Liver (tissue), 9 donors: ENCODE results near the gene ERBIN. TPM values are rescaled to one million over a fixed set of nuclear protein-coding genes. Genes with fewer than 3 reads are reported as not detected.

Experiments used
- DNase-seq: peaks from one replicate; pipeline ENCODE4 v3.0.0-alpha.2; 2017; ENCODE audit warnings: low spot score
- H3K27ac ChIP-seq, 2 donors: one replicate each; pipeline ENCODE4 v1.7.0; 2013; ENCODE audit warnings: inconsistent platforms in 2 of 2, low read length in 2 of 2, control low read depth in 1 of 2, low read depth in 1 of 2, mild to moderate bottlenecking in 1 of 2
- H3K27me3 ChIP-seq, 4 donors: one replicate each; pipeline versions ENCODE4 v1.6.1 to v1.7.0; 2013; ENCODE audit warnings: low read length in 3 of 4, inconsistent platforms in 1 of 4, mild to moderate bottlenecking in 1 of 4, moderate library complexity in 1 of 4; ENCODE audit not compliant: control insufficient read depth in 4 of 4, insufficient read depth in 4 of 4
- H3K36me3 ChIP-seq, 4 donors: one replicate each; pipeline versions ENCODE4 v1.6.1 to v1.7.0; 2013; ENCODE audit warnings: low read length in 3 of 4, mild to moderate bottlenecking in 3 of 4, low read depth in 1 of 4, moderate library complexity in 1 of 4; ENCODE audit not compliant: control insufficient read depth in 4 of 4, insufficient read depth in 3 of 4
- H3K4me1 ChIP-seq, 4 donors: one replicate each; pipeline versions ENCODE4 v1.6.1 to v1.7.0; 2013; ENCODE audit warnings: low read length in 3 of 4, mild to moderate bottlenecking in 3 of 4, moderate library complexity in 1 of 4; ENCODE audit not compliant: control insufficient read depth in 4 of 4, insufficient read depth in 4 of 4
- H3K4me3 ChIP-seq, 3 donors: one replicate each; pipeline versions ENCODE4 v1.6.1 to v1.7.0; 2013; ENCODE audit warnings: low read length in 3 of 3, control low read depth in 1 of 3, low read depth in 1 of 3, mild to moderate bottlenecking in 1 of 3
- H3K9ac ChIP-seq, 2 donors: one replicate each; pipeline ENCODE4 v1.7.0; 2013; ENCODE audit warnings: low read length in 2 of 2, mild to moderate bottlenecking in 2 of 2, moderate library complexity in 2 of 2, control low read depth in 1 of 2, low read depth in 1 of 2
- H3K9me3 ChIP-seq, 4 donors: one replicate each; pipeline versions ENCODE4 v1.6.1 to v1.7.0; 2013; ENCODE audit warnings: low read length in 3 of 4; ENCODE audit not compliant: control insufficient read depth in 4 of 4
- ATF3 ChIP-seq: IDR thresholded peaks from 2 replicates; pipeline ENCODE4 v1.6.1; 2016; ENCODE audit warnings: antibody characterized with exemption
- CTCF ChIP-seq: fragments of 150-350 bp; IDR thresholded peaks from 2 replicates; pipeline ENCODE4 v1.5.1; 2017; ENCODE audit warnings: improper control_type of control experiment, low read depth, low read length; ENCODE audit not compliant: missing input control
- EGR1 ChIP-seq, 2 donors: IDR thresholded peaks; 2 replicates each; pipeline ENCODE4 v1.6.1; 2016 to 2018; ENCODE audit warnings: antibody characterized with exemption in 2 of 2, low read depth in 2 of 2
- FOXA1 ChIP-seq: IDR thresholded peaks from 2 replicates; pipeline ENCODE4 v1.6.1; 2016; ENCODE audit warnings: antibody characterized with exemption
- FOXA2 ChIP-seq: IDR thresholded peaks from 2 replicates; pipeline ENCODE4 v1.6.1; 2016; ENCODE audit warnings: antibody characterized with exemption
- HNF4A ChIP-seq, 2 donors: conservative IDR thresholded peaks; 2 replicates each; pipeline ENCODE4 v1.6.1; 2016; ENCODE audit warnings: antibody characterized with exemption in 2 of 2, mild to moderate bottlenecking in 2 of 2
- HNF4G ChIP-seq: IDR thresholded peaks from 2 replicates; pipeline ENCODE4 v1.6.1; 2016; ENCODE audit warnings: antibody characterized with exemption
- NR2F2 ChIP-seq: IDR thresholded peaks from 2 replicates; pipeline ENCODE4 v1.6.1; 2016; ENCODE audit warnings: antibody characterized with exemption
- RAD21 ChIP-seq, 2 donors: IDR thresholded peaks; 2 replicates each; pipeline ENCODE4 v1.6.1; 2016; ENCODE audit warnings: antibody characterized with exemption in 2 of 2, mild to moderate bottlenecking in 2 of 2
- REST ChIP-seq: IDR thresholded peaks from 2 replicates; pipeline ENCODE4 v1.6.1; 2016; ENCODE audit warnings: antibody characterized with exemption, mild to moderate bottlenecking
- RXRA ChIP-seq, 2 donors: IDR thresholded peaks; 2 replicates each; pipeline ENCODE4 v1.6.1; 2017 to 2018; ENCODE audit warnings: antibody characterized with exemption in 2 of 2, mild to moderate bottlenecking in 1 of 2
- SP1 ChIP-seq: IDR thresholded peaks from 2 replicates; pipeline ENCODE4 v1.6.1; 2018; ENCODE audit warnings: antibody characterized with exemption, mild to moderate bottlenecking
- TAF1 ChIP-seq: conservative IDR thresholded peaks from 2 replicates; pipeline ENCODE4 v1.6.1; 2016; ENCODE audit warnings: antibody characterized with exemption, mild to moderate bottlenecking
- YY1 ChIP-seq: IDR thresholded peaks from 2 replicates; pipeline ENCODE4 v1.6.1; 2016; ENCODE audit warnings: antibody characterized with exemption, mild to moderate bottlenecking
- WGBS: extraction: QIAGEN DNeasy Blood & Tissue Kit; methylation state at CpG from one replicate; pipeline ENCODE4 v1.1.7; 2013; 5-methylcytosine and 5-hydroxymethylcytosine counted together
- polyA plus RNA-seq, 2 donors: library from polyadenylated mRNA; stranded (reverse) in 1 of 2; unstranded in 1 of 2; fragments of 200-250 nt in 1 of 2; fragments of >200 nt in 1 of 2; fragmentation: Nextera tagmentation in 1 of 2; extraction: Ambion mirVana in 1 of 2; gene quantifications; one replicate each; pipeline versions ENCODE4 v1.2.1 to v1.2.3, GENCODE V29; 2013 to 2015
- total RNA-seq, 2 donors: library from RNA; depleted of rRNA; stranded (reverse); fragments of >200 nt; gene quantifications; one replicate each; pipeline ENCODE4 v1.2.3, GENCODE V29; 2014
- donor health status: healthy.
- donor health status: healthy.
- donor health status: healthy.
- donor health status: healthy.
- donor health status: healthy.

Gene ERBIN
- total and polyA plus RNA-seq, 4 donors = 9.7 to 54.9 (median 32.5) TPM

- TF ChIP-seq HNF4A (conservative IDR thresholded peaks at IDR 0.05) = no peak
- TF ChIP-seq RAD21 (IDR thresholded peaks at IDR 0.05) = no peak
- no peak for TF ChIP-seq YY1
- Histone ChIP-seq H3K9ac (no peak overlapping the region), H3K4me1 (peaks cover 0 to 4% (median under 1%) of the 10 kb centered on the region in 4 donors)
These were observed 15.7 kb upstream of the ERBIN start for GRCh38 chr5:65910711-65911110.

GRCh38 chr5:65912311-65912710, 14.1 kb upstream of the ERBIN start:
- H3K9me3 ChIP-seq = no peaks in the 10 kb centered on the region
- H3K27ac ChIP-seq = no peak overlapping the region
- no peak overlapping the region for H3K4me3 ChIP-seq
- WGBS = 96% methylated on average over 3 of the region's 3 CpGs
- no peaks in the 10 kb centered on the region for H3K36me3 ChIP-seq
- H3K27me3 ChIP-seq = no peaks in the 10 kb centered on the region
- peaks cover 0 to 4% (median 0%) of the 10 kb centered on the region in 4 donors for H3K4me1 ChIP-seq
- no peak for TF ChIP-seq FOXA1
- TF ChIP-seq FOXA2 = no peak
- TF ChIP-seq ATF3 = no peak
- TF ChIP-seq REST = no peak
- no peak for TF ChIP-seq TAF1
- TF ChIP-seq SP1 = no peak
- no peak for TF ChIP-seq NR2F2
- no peak for DNase-seq
- no peak overlapping the region for H3K9ac ChIP-seq

More at GRCh38 chr5:65910711-65911110, 15.7 kb upstream of the ERBIN start:
- no peak for DNase-seq
- no peak overlapping the region for H3K4me3 ChIP-seq
- H3K27ac ChIP-seq = no peak overlapping the region
- no peaks in the 10 kb centered on the region for H3K9me3 ChIP-seq
- no peaks in the 10 kb centered on the region for H3K36me3 ChIP-seq
- WGBS = 56% methylated on average over 3 of the region's 3 CpGs
- H3K27me3 ChIP-seq = no peaks in the 10 kb centered on the region

- DNase-seq = no peak
- whole genome bisulfite sequencing = 53% methylated on average over 3 of the region's 3 CpGs
- Histone ChIP-seq H3K4me1 (peaks cover 0 to 4% (median 0%) of the 10 kb centered on the region in 4 donors), H3K9ac (no peak overlapping the region), H3K36me3 (no peaks in the 10 kb centered on the region), H3K9me3 (no peaks in the 10 kb centered on the region), H3K27me3 (no peaks in the 10 kb centered on the region), H3K27ac (no peak overlapping the region), H3K4me3 (no peak overlapping the region)
- TF ChIP-seq FOXA1 (peak; percentile 15), SP1 (peak; percentile 52), RAD21 (IDR thresholded peaks at IDR 0.05) (peak; percentile 70), TAF1 (no peak), EGR1 (IDR thresholded peaks at IDR 0.05; ENCODE audit: low read depth in 2 of 2) (peak in 1 of 2 donors; percentile 51), RXRA (IDR thresholded peaks at IDR 0.05) (peak; percentile 62 to 71), HNF4A (conservative IDR thresholded peaks at IDR 0.05) (peak; percentile 52 to 53), HNF4G (no peak), CTCF (peak; percentile 26)
These were observed 12.9 kb upstream of the ERBIN start for GRCh38 chr5:65913519-65913918.
